Spleen (tissue), 11 donors: ENCODE data around the gene HOXB4. TPM values are rescaled to one million over a fixed set of nuclear protein-coding genes. Genes with fewer than 3 reads are reported as not detected.

ENCODE experiments used
- DNase-seq: peaks from one replicate; pipeline ENCODE4 v3.0.0-alpha.2; 2020
- H3K27ac ChIP-seq, 8 donors: fragments of 200-600 bp; sonication (generic) in 7 of 8; 1 replicate in 4 of 8; 2 replicates in 4 of 8; pipeline versions ENCODE4 v1.5.0 to v1.8.0; 2016 to 2021; ENCODE audit warnings: inconsistent platforms in 4 of 8, mild to moderate bottlenecking in 4 of 8, moderate library complexity in 1 of 8
- H3K27me3 ChIP-seq, 7 donors: fragments of 200-600 bp; sonication (generic) in 6 of 7; replicated peaks in 1 of 7; 1 replicate in 4 of 7; 2 replicates in 3 of 7; pipeline versions ENCODE4 v1.5.0 to v1.8.0; 2016 to 2021; ENCODE audit warnings: inconsistent platforms in 3 of 7, mild to moderate bottlenecking in 1 of 7
- H3K36me3 ChIP-seq, 6 donors: fragments of 200-600 bp; sonication (generic) in 5 of 6; 1 replicate in 4 of 6; 2 replicates in 2 of 6; pipeline versions ENCODE4 v1.5.0 to v1.8.0; 2016 to 2021; ENCODE audit warnings: inconsistent platforms in 2 of 6
- H3K4me1 ChIP-seq, 6 donors: fragments of 200-600 bp; sonication (generic) in 5 of 6; 1 replicate in 3 of 6; 2 replicates in 3 of 6; pipeline versions ENCODE4 v1.5.0 to v1.8.0; 2016 to 2021; ENCODE audit warnings: inconsistent platforms in 3 of 6
- H3K4me3 ChIP-seq, 8 donors: fragments of 200-600 bp; sonication (generic) in 7 of 8; 1 replicate in 4 of 8; 2 replicates in 4 of 8; pipeline versions ENCODE4 v1.5.0 to v1.8.0; 2016 to 2021; ENCODE audit warnings: inconsistent platforms in 4 of 8, mild to moderate bottlenecking in 4 of 8, moderate library complexity in 2 of 8
- H3K9me3 ChIP-seq, 8 donors: fragments of 200-600 bp; sonication (generic) in 7 of 8; 1 replicate in 4 of 8; 2 replicates in 4 of 8; pipeline versions ENCODE4 v1.5.0 to v1.8.0; 2016 to 2021; ENCODE audit warnings: inconsistent platforms in 4 of 8
- CTCF ChIP-seq, 11 experiments: fragments of 200-600 bp in 7 of 11; fragments of 450-650 bp in 4 of 11; sonication (generic) in 4 of 11; IDR thresholded peaks in 8 of 11; conservative IDR thresholded peaks in 3 of 11; 1 replicate in 7 of 11; 2 replicates in 4 of 11; pipeline versions ENCODE4 v1.4.0 to v1.8.0; 2016 to 2021; ENCODE audit warnings: antibody characterized with exemption in 11 of 11, inconsistent platforms in 4 of 11, mild to moderate bottlenecking in 1 of 11
- POLR2A ChIP-seq, 3 donors: fragments of 450-650 bp; IDR thresholded peaks; one replicate each; pipeline ENCODE4 v1.5.1; 2017; ENCODE audit warnings: antibody characterized with exemption in 3 of 3, mild to moderate bottlenecking in 1 of 3
- POLR2AphosphoS5 ChIP-seq, 3 donors: sonication (generic); formaldehyde crosslinking; IDR thresholded peaks; one replicate each; pipeline ENCODE4 v1.5.1; 2017; ENCODE audit warnings: antibody characterized with exemption in 3 of 3
- WGBS, 5 donors: extraction: QIAGEN DNeasy Blood & Tissue Kit in 3 of 5; methylation state at CpG; one replicate each; pipeline versions ENCODE4 v1.1.5 to v1.1.7; 2013 to 2018; 5-methylcytosine and 5-hydroxymethylcytosine counted together
- intact Hi-C: fragments of 100-400 bp; cut with DNase I; formaldehyde crosslinking; loops from one replicate; pipeline ENCODE4 v1.15.0; 2023; ENCODE audit warnings: low total_unique reads
- polyA plus RNA-seq, 3 donors: library from polyadenylated mRNA; stranded (reverse); fragments of 200-250 nt; gene quantifications; one replicate each; pipeline ENCODE4 v1.2.1, GENCODE V29; 2013
- total RNA-seq, 7 donors: library from RNA; depleted of rRNA in 3 of 7; stranded (reverse); fragments of >200 nt in 3 of 7; fragmentation: NEBNext Ultra II Directional in 4 of 7; extraction: Animal tissue kit (Norgen Biotek cat#: 25700) in 4 of 7; gene quantifications; one replicate each; pipeline versions ENCODE4 v1.1.0 to v1.2.1, GENCODE V29; 2016 to 2021
- donor health status: healthy with polysubstance abuse.
- donor health status: DM: no; HTN: no; CAD: no; lungs with moderate emphysema.
- donor health status: DM: no; HTN: no; CAD: no.
- donor health status: Bipolar disorder and iron deficiency.
- donor health status: healthy.
- donor health status: DM: no; HTN: no; CAD: no.
- donor health status: DM: yes; HTN: yes; CAD: no.

HOXB4 gene
- total and polyA plus RNA-seq, 10 donors = 1.9 to 6.4 (median 2.7) TPM

DNA sequence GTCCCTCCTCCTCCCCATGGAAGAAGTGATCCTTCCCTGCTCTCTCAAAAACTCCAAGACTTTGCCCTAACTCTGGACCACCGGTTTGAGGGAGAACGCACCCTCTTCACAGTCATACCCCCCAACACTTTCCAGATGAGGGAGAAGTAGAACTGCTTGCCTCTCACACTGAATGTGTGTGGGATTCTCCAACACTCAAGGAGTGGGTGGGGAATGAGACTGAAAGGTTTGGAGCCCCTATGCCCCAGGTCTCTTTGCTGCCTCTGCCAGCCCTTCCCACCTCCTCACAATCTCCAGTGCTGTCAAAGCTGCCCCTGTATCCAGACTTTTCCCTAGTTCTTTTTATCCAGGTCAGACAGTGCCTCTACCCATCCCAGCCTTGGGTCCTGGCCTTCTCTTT lies 11.4 kb downstream of the HOXB4 start:
- 41 to 62% (median 48%) methylated on average over 2 of the region's 2 CpGs for WGBS, 5 donors
- H3K27me3 ChIP-seq = peaks cover 0 to 90% (median 18%) of the 10 kb centered on the region in 7 donors
- peak overlapping the region in 4 of 8 donors; percentile 68 to 89 (median 84) for H3K27ac ChIP-seq

GRCh38 chr17:48565925-48566710 lies 12.0 kb downstream of the HOXB4 start:
- no peaks in the 10 kb centered on the region for H3K36me3 ChIP-seq
- TF ChIP-seq POLR2AphosphoS5 (IDR thresholded peaks at IDR 0.05) (no peak), CTCF (IDR thresholded peaks at IDR 0.05 in 8 of 11, conservative IDR thresholded peaks at IDR 0.05 in 3 of 11) (no peak), POLR2A (IDR thresholded peaks at IDR 0.05) (no peak)
- no peak for DNase-seq
- peaks cover 0 to 93% (median 18%) of the 10 kb centered on the region in 7 donors for H3K27me3 ChIP-seq
- H3K4me3 ChIP-seq = no peak overlapping the region
- peaks cover 0 to 69% (median 15%) of the 10 kb centered on the region in 6 donors for H3K4me1 ChIP-seq
- WGBS, 5 donors = 72 to 89% (median 76%) methylated on average over 4 of the region's 4 CpGs
- intact Hi-C loops = no loop called here
- peak overlapping the region in 5 of 8 donors; percentile 68 to 89 (median 72) for H3K27ac ChIP-seq
- H3K9me3 ChIP-seq = no peaks in the 10 kb centered on the region

More for the DNA sequence above, 11.4 kb downstream of the HOXB4 start:
- DNase-seq = no peak
- H3K4me1 ChIP-seq = peaks cover 0 to 64% (median 13%) of the 10 kb centered on the region in 6 donors
- no peaks in the 10 kb centered on the region for H3K36me3 ChIP-seq
- intact Hi-C loops = no loop called here
- no peaks in the 10 kb centered on the region for H3K9me3 ChIP-seq
- H3K4me3 ChIP-seq = no peak overlapping the region
- TF ChIP-seq POLR2AphosphoS5 (IDR thresholded peaks at IDR 0.05) (no peak), CTCF (IDR thresholded peaks at IDR 0.05 in 8 of 11, conservative IDR thresholded peaks at IDR 0.05 in 3 of 11) (no peak), POLR2A (IDR thresholded peaks at IDR 0.05) (no peak)

GRCh38 chr17:48565022-48565554 lies 13.1 kb downstream of the HOXB4 start:
- H3K4me3 ChIP-seq = peak overlapping the region in 2 of 8 donors; percentile 42 to 59
- TF ChIP-seq POLR2A (IDR thresholded peaks at IDR 0.05) = no peak
- no peak for TF ChIP-seq CTCF (IDR thresholded peaks at IDR 0.05 in 8 of 11, conservative IDR thresholded peaks at IDR 0.05 in 3 of 11)
- TF ChIP-seq POLR2AphosphoS5 (IDR thresholded peaks at IDR 0.05) = no peak
- no peak for DNase-seq
- H3K27ac ChIP-seq = peak overlapping the region in 7 of 8 donors; percentile 55 to 89 (median 70)
- peaks cover 0 to 76% (median 15%) of the 10 kb centered on the region in 6 donors for H3K4me1 ChIP-seq
- WGBS, 5 donors = 65 to 85% (median 78%) methylated on average over 2 of the region's 2 CpGs
- H3K9me3 ChIP-seq = no peaks in the 10 kb centered on the region
- intact Hi-C loops = no loop called here
- no peaks in the 10 kb centered on the region for H3K36me3 ChIP-seq
- H3K27me3 ChIP-seq = peaks cover 0 to 84% (median 18%) of the 10 kb centered on the region in 7 donors
